Thyroid gland (tissue), 4 donors: ENCODE results near the gene PRKCE. TPM values are rescaled to one million over a fixed set of nuclear protein-coding genes. Genes with fewer than 3 reads are reported as not detected.

Experiments used
- DNase-seq, 2 donors: peaks; one replicate each; pipeline ENCODE4 v3.0.0-alpha.2; 2019
- H3K27ac ChIP-seq, 3 donors: fragments of 200-600 bp; sonication (generic); 1 replicate in 2 of 3; 2 replicates in 1 of 3; pipeline ENCODE4 v1.5.1; 2016 to 2019; ENCODE audit warnings: mild to moderate bottlenecking in 1 of 3, moderate library complexity in 1 of 3
- H3K27me3 ChIP-seq: fragments of 200-600 bp; sonication (generic); one replicate; pipeline ENCODE4 v1.5.1; 2019
- H3K36me3 ChIP-seq, 2 donors: fragments of 200-600 bp; sonication (generic); one replicate each; pipeline ENCODE4 v1.5.1; 2016 to 2019
- H3K4me1 ChIP-seq, 2 donors: fragments of 200-600 bp; sonication (generic); one replicate each; pipeline ENCODE4 v1.5.1; 2017 to 2019
- H3K4me3 ChIP-seq, 3 donors: fragments of 200-600 bp; sonication (generic); replicated peaks in 1 of 3; 1 replicate in 2 of 3; 2 replicates in 1 of 3; pipeline ENCODE4 v1.5.1; 2016; ENCODE audit warnings: mild to moderate bottlenecking in 1 of 3
- H3K9me3 ChIP-seq: fragments of 200-600 bp; sonication (generic); one replicate; pipeline ENCODE4 v1.5.1; 2017
- CTCF ChIP-seq, 6 experiments: fragments of 200-600 bp in 3 of 6; fragments of 450-650 bp in 3 of 6; sonication (generic) in 3 of 6; IDR thresholded peaks; one replicate each; pipeline ENCODE4 v1.5.1; 2016 to 2019; ENCODE audit warnings: antibody characterized with exemption in 6 of 6, mild to moderate bottlenecking in 2 of 6, inconsistent platforms in 1 of 6, moderate library complexity in 1 of 6
- POLR2A ChIP-seq, 2 donors: fragments of 450-650 bp; IDR thresholded peaks; one replicate each; pipeline ENCODE4 v1.6.1; 2017; ENCODE audit warnings: antibody characterized with exemption in 2 of 2, mild to moderate bottlenecking in 2 of 2, moderate library complexity in 1 of 2
- WGBS, 2 donors: methylation state at CpG; one replicate each; pipeline ENCODE4 v1.1.5; 2017; 5-methylcytosine and 5-hydroxymethylcytosine counted together
- intact Hi-C: fragments of 100-400 bp; cut with DNase I; formaldehyde crosslinking; loops from one replicate; pipeline ENCODE4 v1.15.1; 2023
- total RNA-seq, 4 donors: library from RNA; depleted of rRNA; stranded (reverse); fragments of >200 nt; gene quantifications; one replicate each; pipeline ENCODE4 v1.2.3, GENCODE V29; 2016

The PRKCE gene
- total RNA-seq, 4 donors from 2014 or later, result 8.4 to 35.3 (median 15.2) TPM

GRCh38 chr2:45614330-45614729, 37.1 kb upstream of the PRKCE start:
- H3K4me3 ChIP-seq, result no peak overlapping the region
- DNase-seq, result peak; percentile 46 to 64
- peaks cover 21 to 45% of the 10 kb centered on the region in 2 donors for H3K4me1 ChIP-seq
- H3K27me3 ChIP-seq, result no peaks in the 10 kb centered on the region
- peak in 2 of 6 experiments; percentile 21 to 26 for TF ChIP-seq CTCF (IDR thresholded peaks at IDR 0.05)
- TF ChIP-seq POLR2A (IDR thresholded peaks at IDR 0.05), result peak in 1 of 2 donors; percentile 9
- WGBS, 2 donors, result 56 to 79% methylated on average over 1 of the region's 1 CpG
- peak overlapping the region; percentile 12 to 98 (median 15) for H3K27ac ChIP-seq
- no peaks in the 10 kb centered on the region for H3K9me3 ChIP-seq
- intact Hi-C loops, result no loop called here
- H3K36me3 ChIP-seq, result no peaks in the 10 kb centered on the region

GRCh38 chr2:45614871-45615415, 36.5 kb upstream of the PRKCE start:
- no peaks in the 10 kb centered on the region for H3K36me3 ChIP-seq
- H3K4me3 ChIP-seq, result no peak overlapping the region
- H3K4me1 ChIP-seq, result peaks cover 17 to 39% of the 10 kb centered on the region in 2 donors
- intact Hi-C loops, result no loop called here
- no peaks in the 10 kb centered on the region for H3K27me3 ChIP-seq
- TF ChIP-seq POLR2A (IDR thresholded peaks at IDR 0.05), result no peak
- H3K9me3 ChIP-seq, result no peaks in the 10 kb centered on the region
- DNase-seq, result no peak
- WGBS, 2 donors, result 75 to 80% methylated on average over 3 of the region's 3 CpGs
- H3K27ac ChIP-seq, result peak overlapping the region; percentile 12 to 98 (median 15)

GRCh38 chr2:45616658-45617411, 34.6 kb upstream of the PRKCE start:
- intact Hi-C loops, result no loop called here
- no peak for DNase-seq
- Histone ChIP-seq H3K4me3 (no peak overlapping the region), H3K4me1 (peaks cover 12 to 30% of the 10 kb centered on the region in 2 donors), H3K36me3 (no peaks in the 10 kb centered on the region), H3K27ac (no peak overlapping the region), H3K27me3 (no peaks in the 10 kb centered on the region), H3K9me3 (no peaks in the 10 kb centered on the region)
- 49 to 55% methylated on average over 4 of the region's 4 CpGs for WGBS, 2 donors
- no peak for TF ChIP-seq POLR2A (IDR thresholded peaks at IDR 0.05)
- no peak for TF ChIP-seq CTCF (IDR thresholded peaks at IDR 0.05)

GRCh38 chr2:45617496-45617895, 34.0 kb upstream of the PRKCE start:
- Histone ChIP-seq H3K27me3 (no peaks in the 10 kb centered on the region), H3K4me3 (no peak overlapping the region), H3K27ac (no peak overlapping the region), H3K4me1 (peaks cover 5 to 24% of the 10 kb centered on the region in 2 donors), H3K36me3 (no peaks in the 10 kb centered on the region), H3K9me3 (no peaks in the 10 kb centered on the region)
- no peak for DNase-seq
- intact Hi-C loops, result no loop called here
- TF ChIP-seq POLR2A (IDR thresholded peaks at IDR 0.05) (no peak), CTCF (IDR thresholded peaks at IDR 0.05) (no peak)
- 56 to 63% methylated on average over 2 of the region's 2 CpGs for WGBS, 2 donors

GRCh38 chr2:45622336-45623075, 29.0 kb upstream of the PRKCE start:
- no peaks in the 10 kb centered on the region for H3K4me1 ChIP-seq
- TF ChIP-seq POLR2A (IDR thresholded peaks at IDR 0.05), result no peak
- no peak for TF ChIP-seq CTCF (IDR thresholded peaks at IDR 0.05)
- 93 to 94% methylated on average over 6 of the region's 6 CpGs for WGBS, 2 donors
- H3K27me3 ChIP-seq, result no peaks in the 10 kb centered on the region
- no peak for DNase-seq
- no peaks in the 10 kb centered on the region for H3K9me3 ChIP-seq
- no peak overlapping the region for H3K4me3 ChIP-seq
- no peak overlapping the region for H3K27ac ChIP-seq
- intact Hi-C loops, result no loop called here
- H3K36me3 ChIP-seq, result no peaks in the 10 kb centered on the region
